ENCODE measurements around the gene CCNQ. TPM values are rescaled to one million over a fixed set of nuclear protein-coding genes. Genes with fewer than 3 reads are reported as not detected.

CCNQ gene
- total RNA-seq, 2 donors from 2014 or later = 48.0 to 65.0 TPM

DNA sequence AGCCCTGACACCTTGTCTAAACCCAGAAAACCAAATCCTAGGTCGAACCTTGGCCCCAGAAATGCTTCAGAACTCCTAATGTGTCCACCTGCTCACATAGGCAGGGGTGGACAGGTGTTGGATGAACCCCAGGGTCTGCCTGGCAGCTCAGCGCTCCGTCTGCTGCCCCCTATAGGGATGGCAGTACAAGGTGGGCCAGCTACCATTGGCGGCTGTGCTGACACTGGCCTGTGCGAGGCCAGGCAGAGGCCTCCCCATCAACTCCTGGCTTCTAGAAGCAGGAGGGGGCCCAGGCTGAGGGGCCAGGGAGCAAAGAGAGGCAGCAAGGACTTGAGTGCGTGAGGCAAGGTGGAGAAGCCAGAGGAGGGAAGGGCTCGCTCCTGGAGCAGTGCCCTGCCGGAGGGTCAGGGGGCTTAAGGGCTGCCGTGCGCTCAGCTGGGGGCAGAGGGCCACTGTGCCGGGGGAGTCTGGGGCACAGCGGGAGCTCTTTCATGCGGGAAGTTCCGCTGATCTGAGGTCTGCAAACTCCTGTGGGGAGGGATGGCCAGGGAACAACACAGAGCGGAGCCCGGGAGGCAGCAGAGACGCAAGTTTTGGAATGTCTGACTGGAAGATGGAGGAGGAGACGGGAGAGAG, 20.6 kb downstream of the CCNQ start:
- H3K27me3 ChIP-seq = no peaks in the 10 kb centered on the region
- no peaks in the 10 kb centered on the region for H3K4me1 ChIP-seq
- H3K27ac ChIP-seq = no peak overlapping the region
- DNase-seq (ENCODE audit: low spot score) = no peak
- no peaks in the 10 kb centered on the region for H3K36me3 ChIP-seq
- no peak overlapping the region for H3K4me3 ChIP-seq
- H3K9me3 ChIP-seq = no peaks in the 10 kb centered on the region
- TF ChIP-seq, protein P1, sequence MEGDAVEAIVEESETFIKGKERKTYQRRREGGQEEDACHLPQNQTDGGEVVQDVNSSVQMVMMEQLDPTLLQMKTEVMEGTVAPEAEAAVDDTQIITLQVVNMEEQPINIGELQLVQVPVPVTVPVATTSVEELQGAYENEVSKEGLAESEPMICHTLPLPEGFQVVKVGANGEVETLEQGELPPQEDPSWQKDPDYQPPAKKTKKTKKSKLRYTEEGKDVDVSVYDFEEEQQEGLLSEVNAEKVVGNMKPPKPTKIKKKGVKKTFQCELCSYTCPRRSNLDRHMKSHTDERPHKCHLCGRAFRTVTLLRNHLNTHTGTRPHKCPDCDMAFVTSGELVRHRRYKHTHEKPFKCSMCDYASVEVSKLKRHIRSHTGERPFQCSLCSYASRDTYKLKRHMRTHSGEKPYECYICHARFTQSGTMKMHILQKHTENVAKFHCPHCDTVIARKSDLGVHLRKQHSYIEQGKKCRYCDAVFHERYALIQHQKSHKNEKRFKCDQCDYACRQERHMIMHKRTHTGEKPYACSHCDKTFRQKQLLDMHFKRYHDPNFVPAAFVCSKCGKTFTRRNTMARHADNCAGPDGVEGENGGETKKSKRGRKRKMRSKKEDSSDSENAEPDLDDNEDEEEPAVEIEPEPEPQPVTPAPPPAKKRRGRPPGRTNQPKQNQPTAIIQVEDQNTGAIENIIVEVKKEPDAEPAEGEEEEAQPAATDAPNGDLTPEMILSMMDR (IDR thresholded peaks at IDR 0.05) = no peak

DNA sequence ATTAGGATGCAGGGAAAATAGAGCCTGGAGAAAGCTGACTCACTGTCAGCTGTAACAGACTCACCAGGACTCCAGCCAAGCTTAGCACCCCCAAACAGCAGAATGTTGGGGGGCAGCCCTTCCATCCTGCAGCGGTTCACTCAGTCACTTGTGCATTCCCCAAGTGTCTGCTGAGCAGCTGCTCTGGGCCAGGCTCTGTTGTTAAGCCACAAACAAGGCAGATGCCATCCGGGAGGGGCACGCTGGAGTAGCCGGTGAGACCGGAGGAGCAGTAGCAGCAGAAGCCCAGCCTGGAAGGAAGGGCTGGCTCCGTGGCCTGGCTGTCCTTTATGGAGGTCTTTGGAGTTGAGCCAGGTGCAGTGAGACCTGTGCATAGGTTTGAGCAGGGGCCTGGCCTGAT, 22.0 kb downstream of the CCNQ start:
- no peak overlapping the region for H3K4me3 ChIP-seq
- DNase-seq (ENCODE audit: low spot score) = no peak
- no peaks in the 10 kb centered on the region for H3K27me3 ChIP-seq
- H3K36me3 ChIP-seq = no peaks in the 10 kb centered on the region
- H3K4me1 ChIP-seq = no peaks in the 10 kb centered on the region
- TF ChIP-seq, protein P1 (IDR thresholded peaks at IDR 0.05) = no peak
- H3K9me3 ChIP-seq = no peaks in the 10 kb centered on the region
- H3K27ac ChIP-seq = no peak overlapping the region

DNA sequence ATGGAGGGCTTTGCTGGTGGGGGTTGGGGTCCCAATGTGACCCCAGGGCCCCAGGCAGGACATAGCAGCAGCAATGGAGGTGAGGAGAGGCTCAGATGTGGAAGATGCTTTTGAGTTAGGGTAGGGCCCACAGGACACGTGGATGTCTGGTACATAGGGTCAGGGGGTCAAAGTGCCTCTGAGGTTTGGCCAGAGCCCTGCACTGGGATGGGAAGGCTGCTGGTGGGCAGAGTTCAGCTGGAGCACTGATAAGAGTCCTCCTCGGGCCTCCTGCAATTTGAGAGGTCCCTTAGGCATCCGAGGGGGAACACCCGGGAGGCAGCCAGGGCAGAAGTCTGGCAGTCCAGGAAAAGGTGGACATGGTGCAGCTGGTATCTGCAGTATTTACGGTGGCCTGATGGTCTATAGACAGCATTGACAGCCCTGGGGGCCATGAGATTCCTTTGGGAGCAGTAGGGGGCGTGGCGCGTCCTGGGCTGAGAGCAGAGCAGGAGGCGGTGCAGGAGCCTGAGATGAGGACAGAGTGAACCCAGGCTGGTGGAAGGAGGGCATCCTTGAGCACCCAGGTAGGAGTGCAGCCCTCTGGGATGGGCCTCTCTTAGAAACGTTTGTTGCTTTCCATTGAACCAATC, 22.6 kb downstream of the CCNQ start:
- TF ChIP-seq, protein P1 (IDR thresholded peaks at IDR 0.05) = no peak
- H3K9me3 ChIP-seq = no peaks in the 10 kb centered on the region
- H3K4me3 ChIP-seq = no peak overlapping the region

DNA sequence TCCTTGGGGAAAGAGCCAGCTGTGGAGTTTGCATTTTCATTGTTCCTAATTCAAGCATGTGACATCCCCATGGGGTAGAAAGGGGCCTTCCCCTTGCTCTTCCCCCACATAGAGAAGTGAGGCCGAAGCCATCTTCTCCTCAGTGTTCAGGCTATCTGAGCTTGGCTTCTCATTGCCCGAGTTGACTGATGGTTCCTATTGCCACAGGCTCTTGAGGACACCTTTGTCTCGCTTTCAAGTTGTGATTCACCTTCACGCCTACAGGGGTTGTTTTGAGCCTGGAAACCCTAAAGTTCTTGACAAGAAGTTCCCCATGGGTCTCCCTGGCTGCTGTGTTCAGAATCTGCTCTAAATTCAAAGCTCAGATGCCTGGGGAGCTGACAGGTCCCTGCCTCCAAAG, 25.0 kb downstream of the CCNQ start:
- Histone ChIP-seq H3K9me3 (no peaks in the 10 kb centered on the region), H3K27me3 (no peaks in the 10 kb centered on the region), H3K4me1 (no peaks in the 10 kb centered on the region), H3K27ac (no peak overlapping the region), H3K4me3 (no peak overlapping the region), H3K36me3 (no peaks in the 10 kb centered on the region)
- DNase-seq (ENCODE audit: low spot score) = no peak
- TF ChIP-seq, protein P1 (IDR thresholded peaks at IDR 0.05) = no peak

More for the DNA sequence above, 22.6 kb downstream of the CCNQ start:
- H3K36me3 ChIP-seq = no peaks in the 10 kb centered on the region
- H3K4me1 ChIP-seq = no peaks in the 10 kb centered on the region
- DNase-seq (ENCODE audit: low spot score) = no peak
- H3K27me3 ChIP-seq = no peaks in the 10 kb centered on the region
- no peak overlapping the region for H3K27ac ChIP-seq

DNA sequence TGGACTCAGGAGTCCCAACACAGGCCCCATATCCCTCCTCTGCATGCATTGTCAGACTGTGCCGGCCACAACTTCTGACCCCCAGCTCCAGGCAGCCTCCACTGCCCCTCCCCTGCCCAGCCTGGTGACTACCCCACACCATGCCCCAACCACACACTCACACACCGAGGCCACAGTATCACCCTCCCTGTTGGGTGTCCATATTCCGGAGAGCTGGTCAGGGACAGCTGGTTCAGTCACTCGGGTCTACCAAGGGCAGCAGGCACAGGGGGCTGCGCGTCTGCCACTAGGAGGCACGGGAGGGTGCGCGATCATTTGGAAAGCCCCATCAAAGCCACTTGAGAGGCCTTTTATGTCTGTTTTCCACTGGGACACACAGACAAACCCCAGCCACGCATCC, 26.3 kb downstream of the CCNQ start:
- TF ChIP-seq, protein P1 (IDR thresholded peaks at IDR 0.05) = no peak
- Histone ChIP-seq H3K9me3 (no peaks in the 10 kb centered on the region), H3K27ac (no peak overlapping the region), H3K27me3 (no peaks in the 10 kb centered on the region), H3K4me3 (no peak overlapping the region), H3K36me3 (no peaks in the 10 kb centered on the region), H3K4me1 (no peaks in the 10 kb centered on the region)
- no peak for DNase-seq (ENCODE audit: low spot score)

DNA sequence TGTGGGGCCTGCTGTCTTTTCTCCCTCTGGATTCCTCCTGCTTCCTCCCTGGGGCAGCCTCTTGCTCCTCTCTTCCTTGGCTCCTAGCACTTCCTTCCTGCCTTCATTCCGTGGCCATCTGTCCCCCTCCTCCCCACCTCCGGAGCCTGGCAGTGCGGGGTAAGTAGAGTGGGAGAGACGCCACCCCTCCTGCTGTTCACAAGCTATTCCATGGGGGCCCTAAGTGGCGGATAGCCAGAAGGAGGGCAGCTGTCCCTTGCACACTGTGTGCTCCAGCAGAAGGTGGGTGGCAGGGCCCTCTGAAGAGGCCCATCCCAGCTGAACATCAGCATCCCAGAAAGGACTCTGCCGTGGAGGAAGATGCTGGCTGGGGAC, 27.4 kb downstream of the CCNQ start:
- no peak overlapping the region for H3K27ac ChIP-seq
- H3K27me3 ChIP-seq = no peaks in the 10 kb centered on the region
- TF ChIP-seq, protein P1 (IDR thresholded peaks at IDR 0.05) = no peak
- no peak overlapping the region for H3K4me3 ChIP-seq
- no peaks in the 10 kb centered on the region for H3K36me3 ChIP-seq
- H3K4me1 ChIP-seq = no peaks in the 10 kb centered on the region
- H3K9me3 ChIP-seq = no peaks in the 10 kb centered on the region
- DNase-seq (ENCODE audit: low spot score) = no peak

All from right atrium auricular region (tissue), 2 donors.